AG04449 (cell line): ENCODE results near the gene ELOF1.

ENCODE experiments used
- CTCF ChIA-PET: fragments of 350-600 bp; formaldehyde crosslinking; extraction: SDS; loops from one replicate; lab custom pipeline; 2021; ENCODE audit warnings: antibody characterized with exemption; lab: Yijun Ruan, JAX
- POLR2A ChIA-PET: fragments of 400-600, 350-600 bp; formaldehyde crosslinking; extraction: SDS; loops from one replicate; lab custom pipeline; 2020; ENCODE audit warnings: antibody characterized with exemption, inconsistent platforms; lab: Yijun Ruan, JAX
- DNase-seq: peaks from one replicate; pipeline ENCODE4 v3.0.0-alpha.2; 2010; ENCODE audit warnings: low read depth, low spot score
- H3K4me3 ChIP-seq: 2 replicates; pipeline ENCODE4 v1.5.1; 2011; ENCODE audit warnings: low read depth, mild to moderate bottlenecking, control low read depth, low read length
- CTCF ChIP-seq: IDR thresholded peaks from one replicate; pipeline ENCODE4 v1.5.1; 2011; ENCODE audit warnings: mild to moderate bottlenecking, moderate library complexity, low read length, control low read depth, inconsistent platforms; ENCODE audit not compliant: insufficient read depth; ENCODE audit errors: missing control alignments

Gene ELOF1

GRCh38 chr19:11534948-11535347, 24.1 kb downstream of the ELOF1 start:
- no peak overlapping the region for H3K4me3 ChIP-seq
- CTCF ChIA-PET: interaction anchor here (1.3 to 2.2 kb wide), 2 partner anchors 9 to 21 kb away, joined by 3 to 12 read pairs; no protein-coding TSS in a partner anchor
- POLR2A ChIA-PET: no interaction called here
- no peak for TF ChIP-seq CTCF
- no peak for DNase-seq

- H3K4me3 ChIP-seq: no peak overlapping the region
- TF ChIP-seq CTCF: no peak
- ChIA-PET CTCF (no interaction called here), POLR2A (no interaction called here)
- no peak for DNase-seq
Measured at GRCh38 chr19:11534538-11534937, 24.5 kb downstream of the ELOF1 start.

GRCh38 chr19:11530432-11530831, 28.6 kb downstream of the ELOF1 start:
- POLR2A ChIA-PET: no interaction called here
- H3K4me3 ChIP-seq: no peak overlapping the region

DNA sequence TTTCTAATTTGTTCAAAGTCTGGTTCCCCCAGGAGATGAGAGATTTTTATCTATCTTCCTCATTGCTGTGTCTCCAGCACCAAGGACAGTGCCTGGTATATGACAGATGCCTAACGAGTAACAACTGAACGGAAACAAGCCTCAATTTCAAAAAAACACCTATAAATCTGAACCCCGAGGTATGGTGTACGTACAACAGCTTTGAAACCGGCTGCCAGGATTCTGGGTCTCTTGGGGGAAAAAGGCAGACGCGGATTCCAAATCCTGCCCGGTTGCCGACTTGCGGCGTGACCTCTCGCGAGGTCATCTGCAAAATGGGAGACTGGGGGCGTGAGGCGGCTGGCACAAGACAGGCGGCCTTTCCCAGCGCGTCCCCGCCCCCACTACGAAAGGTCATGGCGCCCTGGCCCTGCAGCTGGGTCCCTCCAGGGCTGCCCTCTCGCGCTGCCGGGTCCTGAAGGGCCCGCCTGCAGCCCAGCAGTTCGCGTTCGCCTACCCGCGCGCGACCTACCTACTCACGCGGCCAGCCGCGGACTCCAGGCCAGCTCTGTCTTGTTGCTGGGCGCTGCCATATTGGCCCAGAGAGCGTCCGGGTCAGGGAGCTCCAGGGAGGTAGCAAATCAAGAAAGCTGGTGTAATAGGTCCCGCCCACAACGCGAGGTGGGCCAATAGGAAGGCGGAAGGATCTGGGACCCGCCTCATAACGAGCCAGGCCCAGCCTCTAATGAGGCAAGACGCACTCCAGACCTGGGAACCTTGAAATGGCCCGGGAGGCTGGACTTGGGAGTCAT, 30.3 kb downstream of the ELOF1 start, which contains the start of gene ECSIT:
Gene ECSIT (minus strand): TSS at position 584 of the 791 bp plus-strand sequence. CDS start 9,964 bp downstream, outside the sequence.
- no peak for TF ChIP-seq CTCF
- peak; percentile 90 for DNase-seq
- ChIA-PET CTCF (interaction anchor here (1.4 to 2.1 kb wide), 4 partner anchors 9 to 46 kb away, joined by 5 to 8 read pairs (median 6); partner anchors contain the start of gene CNN1), POLR2A (interaction anchor here (1.2 kb wide), 1 partner anchor 10 kb away, joined by 3 read pairs; the partner anchor contains the start of gene CNN1)
- H3K4me3 ChIP-seq: peak within 1 kb of the TSS; percentile 85

More at GRCh38 chr19:11530432-11530831, 28.6 kb downstream of the ELOF1 start:
- peak; percentile 33 for TF ChIP-seq CTCF
- DNase-seq: no peak
- CTCF ChIA-PET: interaction anchor here (0.9 to 1.0 kb wide), 2 partner anchors 9 to 28 kb away, joined by 3 to 4 read pairs; partner anchors contain the start of genes CNN1 and ELOF1

DNA sequence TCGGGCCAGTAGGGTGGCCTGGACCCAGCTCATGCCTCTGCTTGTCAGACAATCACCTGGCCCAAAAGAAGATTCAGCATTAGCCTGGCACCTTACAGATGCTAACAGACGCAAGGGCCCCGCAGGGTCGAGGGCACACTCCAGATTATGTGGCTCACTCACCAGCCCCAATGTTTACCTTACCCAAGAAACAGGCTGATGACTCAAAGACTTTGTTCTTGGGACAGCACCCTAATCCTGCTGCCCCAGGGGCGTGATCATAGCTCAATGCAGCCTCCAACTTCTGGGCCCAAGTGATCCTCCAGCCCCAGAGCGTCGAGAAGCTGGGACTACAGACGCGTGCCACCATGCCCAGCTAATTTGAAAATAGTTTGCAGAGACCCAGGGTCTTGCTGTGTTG, 39.9 kb downstream of the ELOF1 start:
- ChIA-PET CTCF (interaction anchor here (1.4 kb wide), 1 partner anchor 10 kb away, joined by 6 read pairs; the partner anchor contains the start of gene ECSIT), POLR2A (interaction anchor here (0.7 kb wide), 1 partner anchor 142 kb away, joined by 3 read pairs; no protein-coding TSS in a partner anchor)
- no peak for DNase-seq

More for the DNA sequence above, 39.9 kb downstream of the ELOF1 start:
- TF ChIP-seq CTCF: no peak
- no peak overlapping the region for H3K4me3 ChIP-seq
